HG03558 (cell line): ENCODE data around the gene HSPE1.
"Not testable (repeated sequence)": the region's sequence is repeated elsewhere in the genome, so short reads cannot be mapped to it uniquely, and the experiment has no call there.

Experiments used
- ATAC-seq: cut with Tn5 transposase; IDR thresholded peaks from one replicate; pipeline ENCODE4 v1.9.1; 2021; ENCODE audit warnings: moderate number of reproducible peaks; ENCODE audit not compliant: unreplicated experiment; ENCODE audit errors: extremely low read depth

The HSPE1 gene

GRCh38 chr2:197551260-197551659 is 51.1 kb downstream of the HSPE1 start:
- not testable (repeated sequence) for ATAC-seq
